A549 (cell line): ENCODE measurements around the gene HLCS.

ENCODE experiments used
- CBX2 ChIP-seq: fragments of 200-600 bp; sonication (generic); IDR thresholded peaks from 2 replicates; pipeline ENCODE4 v1.6.1; 2016; ENCODE audit warnings: low read depth, mild to moderate bottlenecking, borderline replicate concordance
- EP300 ChIP-seq, 2 experiments: fragments of >200 bp; sonication (Bioruptor Twin); formaldehyde crosslinking; IDR thresholded peaks; 2 replicates in 1 of 2; 3 replicates in 1 of 2; pipeline ENCODE4 v1.6.1; 2016 to 2017
- ESRRA ChIP-seq: fragments of 150-350 bp; IDR thresholded peaks from 2 replicates; pipeline ENCODE4 v1.6.1; 2014; ENCODE audit warnings: mild to moderate bottlenecking, low read length, borderline replicate concordance
- JUN ChIP-seq, 2 experiments: fragments of >200 bp; sonication (Bioruptor Twin); formaldehyde crosslinking; IDR thresholded peaks; 2 replicates in 1 of 2; 3 replicates in 1 of 2; pipeline ENCODE4 v1.6.1; 2016 to 2017
- NR3C1 ChIP-seq: fragments of >200 bp; sonication (Bioruptor Twin); formaldehyde crosslinking; IDR thresholded peaks from 3 replicates; pipeline ENCODE4 v1.6.1; 2017
- POLR2A ChIP-seq: IDR thresholded peaks from 2 replicates; pipeline ENCODE4 v1.6.1; 2012; ENCODE audit warnings: mild to moderate bottlenecking, low read length
- RAD21 ChIP-seq, 2 experiments: fragments of >200 bp in 1 of 2; sonication (Bioruptor Twin) in 1 of 2; formaldehyde crosslinking in 1 of 2; IDR thresholded peaks in 1 of 2; conservative IDR thresholded peaks in 1 of 2; 2 replicates in 1 of 2; 3 replicates in 1 of 2; pipeline ENCODE4 v1.6.1; 2012 to 2018; ENCODE audit warnings: inconsistent platforms in 1 of 2
- TP53 ChIP-seq: fragments of 250-450 bp; sonication (Bioruptor Pico); IDR thresholded peaks from 2 replicates; pipeline ENCODE4 v1.5.0; 2021; ENCODE audit warnings: mild to moderate bottlenecking, moderate library complexity
- TF ChIP-seq, protein P1 (sequence below): fragments of >200 bp; sonication (Bioruptor Twin); formaldehyde crosslinking; IDR thresholded peaks from 3 replicates; pipeline ENCODE4 v1.5.1; 2016
- TF ChIP-seq, protein P2 (sequence below): fragments of 200-600 bp; sonication (generic); IDR thresholded peaks from 2 replicates; pipeline ENCODE4 v1.6.1; 2016; ENCODE audit warnings: antibody characterized with exemption, mild to moderate bottlenecking, moderate library complexity

DNA sequence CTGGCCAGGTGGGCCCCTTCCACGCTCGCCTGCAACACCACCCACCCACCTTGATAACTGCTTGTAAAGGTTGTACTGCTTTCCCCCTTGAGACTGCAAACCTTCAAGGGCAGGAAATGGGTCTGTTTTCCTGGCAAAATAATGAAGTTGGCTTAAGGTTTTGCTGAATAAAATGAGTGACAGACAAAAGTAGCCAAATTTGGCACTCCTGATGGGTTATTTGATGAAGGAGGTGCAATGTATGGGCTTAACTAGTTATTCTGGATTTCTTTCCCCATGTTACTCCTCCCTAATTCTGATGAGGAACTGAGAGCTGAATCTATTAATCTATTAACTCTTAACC, 14.6 kb upstream of the HLCS start:
- TF ChIP-seq ESRRA (no peak), EP300 (IDR thresholded peaks at IDR 0.05) (no peak), TP53 (CRISPR knock-in tag) (no peak), POLR2A (no peak), JUN (IDR thresholded peaks at IDR 0.05) (no peak), CBX2 (no peak), RAD21 (conservative IDR thresholded peaks at IDR 0.05 in 1 of 2, IDR thresholded peaks at IDR 0.05 in 1 of 2) (no peak), NR3C1 (no peak)
- TF ChIP-seq, protein P1, sequence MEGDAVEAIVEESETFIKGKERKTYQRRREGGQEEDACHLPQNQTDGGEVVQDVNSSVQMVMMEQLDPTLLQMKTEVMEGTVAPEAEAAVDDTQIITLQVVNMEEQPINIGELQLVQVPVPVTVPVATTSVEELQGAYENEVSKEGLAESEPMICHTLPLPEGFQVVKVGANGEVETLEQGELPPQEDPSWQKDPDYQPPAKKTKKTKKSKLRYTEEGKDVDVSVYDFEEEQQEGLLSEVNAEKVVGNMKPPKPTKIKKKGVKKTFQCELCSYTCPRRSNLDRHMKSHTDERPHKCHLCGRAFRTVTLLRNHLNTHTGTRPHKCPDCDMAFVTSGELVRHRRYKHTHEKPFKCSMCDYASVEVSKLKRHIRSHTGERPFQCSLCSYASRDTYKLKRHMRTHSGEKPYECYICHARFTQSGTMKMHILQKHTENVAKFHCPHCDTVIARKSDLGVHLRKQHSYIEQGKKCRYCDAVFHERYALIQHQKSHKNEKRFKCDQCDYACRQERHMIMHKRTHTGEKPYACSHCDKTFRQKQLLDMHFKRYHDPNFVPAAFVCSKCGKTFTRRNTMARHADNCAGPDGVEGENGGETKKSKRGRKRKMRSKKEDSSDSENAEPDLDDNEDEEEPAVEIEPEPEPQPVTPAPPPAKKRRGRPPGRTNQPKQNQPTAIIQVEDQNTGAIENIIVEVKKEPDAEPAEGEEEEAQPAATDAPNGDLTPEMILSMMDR: no peak
- TF ChIP-seq, protein P2, sequence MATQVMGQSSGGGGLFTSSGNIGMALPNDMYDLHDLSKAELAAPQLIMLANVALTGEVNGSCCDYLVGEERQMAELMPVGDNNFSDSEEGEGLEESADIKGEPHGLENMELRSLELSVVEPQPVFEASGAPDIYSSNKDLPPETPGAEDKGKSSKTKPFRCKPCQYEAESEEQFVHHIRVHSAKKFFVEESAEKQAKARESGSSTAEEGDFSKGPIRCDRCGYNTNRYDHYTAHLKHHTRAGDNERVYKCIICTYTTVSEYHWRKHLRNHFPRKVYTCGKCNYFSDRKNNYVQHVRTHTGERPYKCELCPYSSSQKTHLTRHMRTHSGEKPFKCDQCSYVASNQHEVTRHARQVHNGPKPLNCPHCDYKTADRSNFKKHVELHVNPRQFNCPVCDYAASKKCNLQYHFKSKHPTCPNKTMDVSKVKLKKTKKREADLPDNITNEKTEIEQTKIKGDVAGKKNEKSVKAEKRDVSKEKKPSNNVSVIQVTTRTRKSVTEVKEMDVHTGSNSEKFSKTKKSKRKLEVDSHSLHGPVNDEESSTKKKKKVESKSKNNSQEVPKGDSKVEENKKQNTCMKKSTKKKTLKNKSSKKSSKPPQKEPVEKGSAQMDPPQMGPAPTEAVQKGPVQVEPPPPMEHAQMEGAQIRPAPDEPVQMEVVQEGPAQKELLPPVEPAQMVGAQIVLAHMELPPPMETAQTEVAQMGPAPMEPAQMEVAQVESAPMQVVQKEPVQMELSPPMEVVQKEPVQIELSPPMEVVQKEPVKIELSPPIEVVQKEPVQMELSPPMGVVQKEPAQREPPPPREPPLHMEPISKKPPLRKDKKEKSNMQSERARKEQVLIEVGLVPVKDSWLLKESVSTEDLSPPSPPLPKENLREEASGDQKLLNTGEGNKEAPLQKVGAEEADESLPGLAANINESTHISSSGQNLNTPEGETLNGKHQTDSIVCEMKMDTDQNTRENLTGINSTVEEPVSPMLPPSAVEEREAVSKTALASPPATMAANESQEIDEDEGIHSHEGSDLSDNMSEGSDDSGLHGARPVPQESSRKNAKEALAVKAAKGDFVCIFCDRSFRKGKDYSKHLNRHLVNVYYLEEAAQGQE: no peak
